Inflammatory macrophage treated with lipopolysaccharide for 1 hour (primary cell): ENCODE results near the gene APOC1.
"Not testable (repeated sequence)": the region's sequence is repeated elsewhere in the genome, so short reads cannot be mapped to it uniquely, and the experiment has no call there.

ENCODE experiments used
- DNase-seq, 2 donors: peaks; one replicate each; pipeline ENCODE4 v3.0.0-alpha.2; 2020 to 2022

APOC1 gene

GRCh38 chr19:44913512-44914432, 636 bp upstream of the APOC1 start:
- DNase-seq: not testable (repeated sequence)

- DNase-seq: no peak
Measured at GRCh38 chr19:44924243-44924725, 9.9 kb downstream of the APOC1 start.

GRCh38 chr19:44925114-44925891, 10.9 kb downstream of the APOC1 start:
- peak; percentile 44 to 80 for DNase-seq

GRCh38 chr19:44926245-44927077, 12.1 kb downstream of the APOC1 start:
- not testable (repeated sequence) for DNase-seq

- DNase-seq: no peak
Measured at GRCh38 chr19:44927746-44928145, 13.3 kb downstream of the APOC1 start.

- DNase-seq: no peak
Measured at GRCh38 chr19:44930088-44930487, 15.7 kb downstream of the APOC1 start.

- DNase-seq: no peak
Measured at GRCh38 chr19:44931541-44931940, 17.1 kb downstream of the APOC1 start.

- DNase-seq: peak; percentile 12 to 44
Measured at GRCh38 chr19:44939668-44940067, 25.3 kb downstream of the APOC1 start.

- DNase-seq: no peak
Measured at GRCh38 chr19:44942067-44942571, 27.7 kb downstream of the APOC1 start, which contains the start of gene APOC4. Gene APOC4 (plus strand): TSS chr19:44942237. CDS start chr19:44942278, 41 bp downstream.

GRCh38 chr19:44943801-44944249, 29.4 kb downstream of the APOC1 start:
- peak; percentile 96 to 98 for DNase-seq

GRCh38 chr19:44947041-44947581, 32.7 kb downstream of the APOC1 start:
- DNase-seq: no peak

GRCh38 chr19:44948237-44948636, 33.8 kb downstream of the APOC1 start:
- no peak for DNase-seq

- no peak for DNase-seq
Measured at GRCh38 chr19:44948763-44949374, 34.5 kb downstream of the APOC1 start.

GRCh38 chr19:44949550-44949949, 35.1 kb downstream of the APOC1 start:
- no peak for DNase-seq

GRCh38 chr19:44951179-44952159, 37.1 kb downstream of the APOC1 start:
- peak; percentile 46 to 91 for DNase-seq

- no peak for DNase-seq
Measured at GRCh38 chr19:44954278-44954648, 39.9 kb downstream of the APOC1 start.

GRCh38 chr19:44954649-44955504, 40.5 kb downstream of the APOC1 start, which contains the start of gene CLPTM1:
Gene CLPTM1 (plus strand): TSS chr19:44955380. CDS start chr19:44955396, 16 bp downstream.
- DNase-seq: peak; percentile 95 to 97

- no peak for DNase-seq
Measured at GRCh38 chr19:44955505-44956439, 41.4 kb downstream of the APOC1 start.
